ENCODE data around the gene CDH15. TPM values are rescaled to one million over a fixed set of nuclear protein-coding genes. Genes with fewer than 3 reads are reported as not detected.
"Not testable (repeated sequence)": the region's sequence is repeated elsewhere in the genome, so short reads cannot be mapped to it uniquely, and the experiment has no call there.

Gene CDH15
- total and polyA plus RNA-seq, 9 donors, result 0.10 to 0.45 (median 0.30) TPM; not detected in 5

GRCh38 chr16:89241187-89242007 is 69.8 kb downstream of the CDH15 start:
- Histone ChIP-seq H3K27ac (peak overlapping the region; percentile 88 to 93), H3K4me1 (ENCODE audit: insufficient read depth) (no peaks in the 10 kb centered on the region), H3K36me3 (no peaks in the 10 kb centered on the region), H3K27me3 (no peaks in the 10 kb centered on the region), H3K9me3 (no peaks in the 10 kb centered on the region), H3K4me3 (peak overlapping the region; percentile 49)
- WGBS, 3 donors, result 3 to 6% (median 3%) methylated on average over 37 to 38 of the region's 39 CpGs
- TF ChIP-seq POLR2A (IDR thresholded peaks at IDR 0.05) (peak; percentile 97), EP300 (IDR thresholded peaks at IDR 0.05) (no peak), CTCF (IDR thresholded peaks at IDR 0.05) (no peak)
- intact Hi-C loops (cut with DNase I), result loop anchor here in 2 of 4 donors (10.0 kb wide), 2 partner anchors 243 to 323 kb away; partner anchors contain the start of gene RPL13 (in 1 of the 2)
- peak; percentile 71 to 84 (median 81) for DNase-seq

- DNase-seq, result no peak
- TF ChIP-seq EP300 (IDR thresholded peaks at IDR 0.05) (no peak), POLR2A (IDR thresholded peaks at IDR 0.05) (no peak), CTCF (IDR thresholded peaks at IDR 0.05) (no peak)
- intact Hi-C loops (cut with DNase I), result loop anchor here in 2 of 4 donors (10.0 kb wide), 2 partner anchors 242 to 322 kb away; partner anchors contain the start of gene RPL13 (in 1 of the 2)
- no peaks in the 10 kb centered on the region for H3K27me3 ChIP-seq
- WGBS, 3 donors, result 31 to 43% (median 36%) methylated on average over 12 of the region's 12 CpGs
- no peaks in the 10 kb centered on the region for H3K9me3 ChIP-seq
- H3K36me3 ChIP-seq, result no peaks in the 10 kb centered on the region
- H3K4me3 ChIP-seq, result no peak overlapping the region
- no peak overlapping the region for H3K27ac ChIP-seq
- peaks cover 3% of the 10 kb centered on the region for H3K4me1 ChIP-seq (ENCODE audit: insufficient read depth)
Observed at GRCh38 chr16:89242795-89243200, 71.2 kb downstream of the CDH15 start.

- Histone ChIP-seq H3K27me3 (no peaks in the 10 kb centered on the region), H3K36me3 (no peaks in the 10 kb centered on the region), H3K27ac (no peak overlapping the region), H3K4me3 (no peak overlapping the region), H3K9me3 (no peaks in the 10 kb centered on the region), H3K4me1 (ENCODE audit: insufficient read depth) (peaks cover 5% of the 10 kb centered on the region)
- DNase-seq, result no peak
- intact Hi-C loops (cut with DNase I), result loop anchor here in 2 of 4 donors (10.0 kb wide), 2 partner anchors 241 to 321 kb away; partner anchors contain the start of gene RPL13 (in 1 of the 2)
- no peak for TF ChIP-seq CTCF (IDR thresholded peaks at IDR 0.05)
- TF ChIP-seq EP300 (IDR thresholded peaks at IDR 0.05), result no peak
- TF ChIP-seq POLR2A (IDR thresholded peaks at IDR 0.05), result no peak
- 66 to 81% (median 75%) methylated on average over 5 of the region's 5 CpGs for WGBS, 3 donors
Observed at GRCh38 chr16:89243664-89244063, 72.1 kb downstream of the CDH15 start.

GRCh38 chr16:89244264-89244663 is 72.7 kb downstream of the CDH15 start:
- not testable (repeated sequence) for H3K9me3 ChIP-seq; H3K27ac ChIP-seq; H3K27me3 ChIP-seq; H3K4me1 ChIP-seq (ENCODE audit: insufficient read depth); H3K4me3 ChIP-seq; DNase-seq; H3K36me3 ChIP-seq
- WGBS, 3 donors, result 54 to 66% (median 58%) methylated on average over 13 of the region's 13 CpGs
- intact Hi-C loops (cut with DNase I), result loop anchor here in 2 of 4 donors (10.0 kb wide), 2 partner anchors 241 to 321 kb away; partner anchors contain the start of gene RPL13 (in 1 of the 2)

- H3K27me3 ChIP-seq, result no peaks in the 10 kb centered on the region
- DNase-seq, result no peak
- TF ChIP-seq POLR2A (IDR thresholded peaks at IDR 0.05) (no peak), EP300 (IDR thresholded peaks at IDR 0.05) (no peak), CTCF (IDR thresholded peaks at IDR 0.05) (no peak)
- 53 to 67% (median 58%) methylated on average over 12 of the region's 12 CpGs for WGBS, 3 donors
- H3K27ac ChIP-seq, result no peak overlapping the region
- H3K9me3 ChIP-seq, result no peaks in the 10 kb centered on the region
- peaks cover 5% of the 10 kb centered on the region for H3K4me1 ChIP-seq (ENCODE audit: insufficient read depth)
- intact Hi-C loops (cut with DNase I), result loop anchor here in 2 of 4 donors (10.0 kb wide), 2 partner anchors 240 to 320 kb away; partner anchors contain the start of gene RPL13 (in 1 of the 2)
- H3K36me3 ChIP-seq, result no peaks in the 10 kb centered on the region
- H3K4me3 ChIP-seq, result no peak overlapping the region
Observed at GRCh38 chr16:89244754-89245153, 73.2 kb downstream of the CDH15 start.

Measured in ovary (tissue), 9 donors.